Mononuclear cell (primary cell): ENCODE measurements around the gene BPIFA2. TPM values are rescaled to one million over a fixed set of nuclear protein-coding genes. Genes with fewer than 3 reads are reported as not detected.

ENCODE experiments used
- H3K27me3 ChIP-seq: 2 replicates; pipeline ENCODE4 v1.6.0; 2011; ENCODE audit warnings: low read length, control low read depth; ENCODE audit not compliant: insufficient read depth
- H3K4me1 ChIP-seq: 2 replicates; pipeline ENCODE4 v1.5.1; 2011; ENCODE audit warnings: mild to moderate bottlenecking, low read length, control low read depth; ENCODE audit not compliant: insufficient read depth
- H3K4me3 ChIP-seq: 2 replicates; pipeline ENCODE4 v1.5.1; 2011; ENCODE audit warnings: mild to moderate bottlenecking, low read length, moderate library complexity
- H3K9me3 ChIP-seq: 2 replicates; pipeline ENCODE4 v1.5.1; 2011; ENCODE audit warnings: low read depth, mild to moderate bottlenecking, control low read depth, low read length
- total RNA-seq: library from RNA; depleted of rRNA; stranded (reverse); fragments of >200 nt; gene quantifications from one replicate; pipeline ENCODE4 v1.2.3, GENCODE V29; 2012

Gene BPIFA2
- total RNA-seq, 1 donor = not detected

DNA sequence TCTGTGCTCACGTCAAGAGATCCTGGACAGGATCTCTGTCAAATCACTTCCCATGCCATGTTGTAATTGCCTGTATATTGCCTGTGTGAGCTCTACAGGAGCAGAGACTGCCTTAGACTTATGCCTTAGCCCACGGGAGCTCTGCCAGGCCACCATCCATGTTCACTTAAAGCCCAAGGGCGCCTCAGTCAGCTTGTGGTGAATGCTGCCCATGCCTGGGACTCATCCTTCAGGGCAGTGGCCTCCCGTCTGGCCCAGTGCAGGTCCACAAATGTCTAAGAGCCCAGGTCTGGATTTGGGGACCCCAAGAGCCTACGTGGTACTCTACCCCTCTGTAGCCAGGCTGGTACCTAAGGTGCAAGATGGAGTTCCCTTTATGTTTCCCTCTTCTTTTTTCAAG, 22.4 kb upstream of the BPIFA2 start:
- Histone ChIP-seq H3K9me3 (no peaks in the 10 kb centered on the region), H3K4me1 (no peaks in the 10 kb centered on the region), H3K4me3 (no peak overlapping the region), H3K27me3 (peaks cover 8% of the 10 kb centered on the region)

DNA sequence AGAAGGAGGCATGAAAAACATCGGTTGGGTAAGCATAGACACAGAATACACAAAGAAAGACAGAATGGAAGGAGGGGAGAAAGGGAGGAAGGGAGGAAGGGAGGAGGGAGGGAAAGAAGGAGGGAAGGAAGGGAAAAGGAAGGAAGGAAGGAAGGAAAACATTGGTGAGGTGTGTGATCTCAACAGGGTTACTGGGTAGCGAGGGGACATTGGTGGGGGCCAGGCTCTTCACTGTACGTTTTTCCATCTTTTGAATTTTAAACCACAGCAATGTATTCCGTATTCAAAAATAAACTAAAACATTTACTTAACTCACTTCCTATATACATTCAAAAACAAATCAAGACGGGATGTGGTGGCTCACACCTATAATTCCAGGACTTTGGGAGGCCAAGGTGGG, 20.7 kb upstream of the BPIFA2 start:
- Histone ChIP-seq H3K4me1 (no peaks in the 10 kb centered on the region), H3K27me3 (peaks cover 8% of the 10 kb centered on the region), H3K9me3 (no peaks in the 10 kb centered on the region), H3K4me3 (no peak overlapping the region)

DNA sequence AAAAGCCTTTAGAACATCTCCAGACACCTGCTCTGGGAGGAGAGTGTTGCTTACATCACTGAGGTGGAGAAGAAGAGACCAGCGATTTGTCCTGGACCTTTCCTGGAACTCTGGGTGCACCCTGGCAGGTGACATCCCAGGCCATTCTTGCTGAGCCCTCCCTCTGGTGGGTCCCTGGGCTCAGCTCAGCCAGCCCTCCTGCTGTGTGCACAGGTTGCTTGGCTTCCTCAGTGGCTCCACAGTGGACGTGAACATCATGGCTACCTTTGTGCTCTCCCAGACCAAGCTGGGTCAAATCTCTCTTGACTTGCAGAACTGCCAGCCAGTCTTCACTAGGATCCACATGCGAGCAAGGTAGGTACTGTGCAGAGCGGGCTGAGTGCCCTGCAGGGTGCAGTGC, 19.9 kb upstream of the BPIFA2 start:
- peaks cover 8% of the 10 kb centered on the region for H3K27me3 ChIP-seq
- no peaks in the 10 kb centered on the region for H3K9me3 ChIP-seq
- no peaks in the 10 kb centered on the region for H3K4me1 ChIP-seq
- H3K4me3 ChIP-seq = no peak overlapping the region

DNA sequence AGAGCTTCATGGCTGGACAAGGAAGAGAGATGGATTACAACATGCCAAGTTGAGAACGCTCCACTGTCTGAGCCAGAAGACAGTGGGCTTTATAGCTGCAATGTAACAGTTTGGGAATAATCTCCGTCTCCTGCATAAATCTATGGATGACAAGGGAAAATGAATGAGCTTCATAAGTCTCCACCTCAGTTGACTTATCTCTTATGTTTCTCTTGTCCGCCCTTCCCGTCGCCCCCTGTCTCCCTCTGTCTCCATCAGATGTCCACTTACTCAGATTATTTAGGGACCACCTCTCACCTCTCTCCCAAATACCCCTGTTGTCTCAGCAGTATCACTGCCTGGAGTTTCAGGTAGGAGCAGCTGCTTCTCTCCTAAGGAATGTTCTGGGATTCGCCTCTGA, 13.7 kb upstream of the BPIFA2 start:
- no peaks in the 10 kb centered on the region for H3K9me3 ChIP-seq

DNA sequence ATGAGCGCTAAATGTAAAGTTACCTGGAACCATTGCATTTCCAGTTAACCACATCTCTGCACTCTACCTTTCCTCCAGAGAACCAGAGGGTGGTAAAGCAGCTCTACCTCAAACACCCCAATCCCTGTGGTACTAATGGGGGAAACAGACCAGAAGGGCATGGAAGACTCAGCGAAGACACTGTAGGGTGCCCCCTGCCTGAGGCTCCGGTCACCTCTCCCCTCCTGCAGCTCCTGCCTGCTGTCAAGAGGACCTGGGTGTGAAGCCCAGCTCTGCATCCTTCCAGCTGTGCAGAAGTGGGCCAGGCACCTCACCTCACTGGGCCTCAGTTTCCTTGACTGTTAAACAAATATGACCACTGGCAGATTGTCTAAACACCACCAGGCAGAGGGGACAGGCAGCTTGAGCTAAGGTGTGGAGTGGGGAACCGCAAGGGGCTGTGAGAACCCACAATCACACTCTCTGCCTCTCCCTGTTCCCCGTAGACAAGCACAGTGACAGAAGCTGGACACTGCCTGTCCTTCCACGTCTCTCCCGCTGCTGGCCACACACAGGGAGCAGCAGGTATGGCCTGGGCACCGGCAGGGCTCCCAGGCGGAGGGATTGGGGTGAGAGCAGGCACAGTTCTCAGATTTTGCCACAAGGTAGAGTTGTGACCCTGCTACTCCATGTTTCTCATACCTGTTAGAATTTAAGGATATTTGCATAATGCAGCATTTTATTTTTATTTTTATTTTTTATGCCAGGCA, 9.1 kb upstream of the BPIFA2 start:
- no peaks in the 10 kb centered on the region for H3K27me3 ChIP-seq

More for the DNA sequence above, 13.7 kb upstream of the BPIFA2 start:
- Histone ChIP-seq H3K4me1 (no peaks in the 10 kb centered on the region), H3K4me3 (no peak overlapping the region), H3K27me3 (no peaks in the 10 kb centered on the region)

DNA sequence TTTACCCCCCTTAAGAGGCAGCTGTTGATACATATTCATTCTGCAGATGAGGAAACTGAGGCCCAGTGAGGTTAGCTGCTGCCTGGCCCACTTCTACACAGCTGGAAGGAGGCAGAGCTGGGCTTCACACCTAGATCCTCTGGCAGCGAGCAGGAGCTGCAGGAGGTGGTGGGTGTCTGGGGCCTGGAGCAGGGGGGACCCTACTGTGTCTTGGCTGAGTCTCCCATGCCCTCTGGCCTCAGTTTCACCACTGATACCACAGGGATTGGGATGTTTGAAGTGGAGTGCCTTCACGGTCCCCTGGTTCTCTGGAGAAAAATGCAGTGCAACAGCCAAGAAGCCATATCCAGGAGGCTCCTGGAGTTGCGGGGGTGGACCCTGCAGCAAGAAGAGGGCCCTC, 8.2 kb upstream of the BPIFA2 start:
- Histone ChIP-seq H3K27me3 (no peaks in the 10 kb centered on the region), H3K4me3 (no peak overlapping the region), H3K9me3 (no peaks in the 10 kb centered on the region), H3K4me1 (no peaks in the 10 kb centered on the region)

More for the DNA sequence above, 9.1 kb upstream of the BPIFA2 start:
- no peak overlapping the region for H3K4me3 ChIP-seq
- no peaks in the 10 kb centered on the region for H3K9me3 ChIP-seq
- H3K4me1 ChIP-seq = no peaks in the 10 kb centered on the region

DNA sequence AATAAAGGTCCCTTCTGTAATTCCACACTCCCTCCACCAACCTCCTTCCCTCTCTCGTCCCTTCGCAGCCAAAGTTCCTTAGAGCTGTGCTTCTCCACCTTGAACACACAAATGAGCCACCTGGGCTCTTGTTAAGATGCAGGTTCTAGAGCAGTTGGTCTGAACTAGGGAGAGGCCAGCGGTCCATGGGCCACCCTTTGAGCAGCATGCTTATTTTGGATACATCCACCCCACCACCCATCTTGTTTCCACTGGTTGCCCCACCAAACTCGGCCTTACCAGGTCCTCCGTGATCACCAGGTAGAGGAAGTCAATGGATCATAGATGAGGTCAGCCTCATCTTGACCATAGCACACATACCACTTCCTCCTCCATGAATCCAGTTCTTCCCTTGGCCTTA, 7.3 kb upstream of the BPIFA2 start:
- H3K9me3 ChIP-seq = no peaks in the 10 kb centered on the region
- no peaks in the 10 kb centered on the region for H3K27me3 ChIP-seq
- no peaks in the 10 kb centered on the region for H3K4me1 ChIP-seq
- no peak overlapping the region for H3K4me3 ChIP-seq

DNA sequence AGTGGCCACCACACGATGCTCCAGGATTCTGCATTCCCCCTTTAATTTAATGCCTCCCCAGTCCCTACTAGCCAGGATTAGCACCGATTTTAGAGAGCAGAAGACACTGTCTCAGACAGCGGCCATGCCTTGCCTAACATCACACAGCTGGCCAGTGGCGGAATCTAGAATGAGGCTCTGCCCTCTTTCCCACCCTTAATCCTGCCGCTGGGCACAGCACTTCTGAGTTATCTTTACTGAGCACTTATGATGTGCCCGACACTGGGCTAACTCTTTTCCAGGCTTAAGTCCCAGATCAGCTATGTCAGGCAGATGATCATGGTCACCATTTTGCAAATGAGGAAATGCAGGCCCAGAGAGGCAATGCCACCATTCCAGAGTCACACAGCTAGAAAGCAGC, 5.6 kb upstream of the BPIFA2 start:
- no peaks in the 10 kb centered on the region for H3K27me3 ChIP-seq
- H3K9me3 ChIP-seq = no peaks in the 10 kb centered on the region
- no peaks in the 10 kb centered on the region for H3K4me1 ChIP-seq
- no peak overlapping the region for H3K4me3 ChIP-seq

DNA sequence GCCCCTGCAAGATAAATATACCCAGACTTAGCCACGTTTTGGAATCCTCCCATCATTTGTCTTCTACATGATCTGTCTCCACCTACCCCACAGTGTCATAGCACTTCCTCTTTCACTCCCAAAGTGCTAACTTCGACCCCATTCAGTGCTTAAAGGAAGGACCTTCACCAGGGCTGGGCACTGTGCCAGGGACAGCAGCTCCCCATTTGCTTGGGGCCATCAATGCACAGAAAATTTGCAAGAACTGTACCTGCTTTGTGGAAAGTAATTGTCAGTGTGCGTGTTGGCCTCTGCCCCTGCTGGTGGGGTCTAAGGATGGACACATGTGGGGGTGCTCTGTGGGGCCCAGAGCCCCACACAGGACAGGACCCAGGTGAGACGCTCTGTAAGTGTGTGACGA, 5.2 kb upstream of the BPIFA2 start:
- Histone ChIP-seq H3K9me3 (no peaks in the 10 kb centered on the region), H3K27me3 (no peaks in the 10 kb centered on the region), H3K4me1 (no peaks in the 10 kb centered on the region), H3K4me3 (no peak overlapping the region)

DNA sequence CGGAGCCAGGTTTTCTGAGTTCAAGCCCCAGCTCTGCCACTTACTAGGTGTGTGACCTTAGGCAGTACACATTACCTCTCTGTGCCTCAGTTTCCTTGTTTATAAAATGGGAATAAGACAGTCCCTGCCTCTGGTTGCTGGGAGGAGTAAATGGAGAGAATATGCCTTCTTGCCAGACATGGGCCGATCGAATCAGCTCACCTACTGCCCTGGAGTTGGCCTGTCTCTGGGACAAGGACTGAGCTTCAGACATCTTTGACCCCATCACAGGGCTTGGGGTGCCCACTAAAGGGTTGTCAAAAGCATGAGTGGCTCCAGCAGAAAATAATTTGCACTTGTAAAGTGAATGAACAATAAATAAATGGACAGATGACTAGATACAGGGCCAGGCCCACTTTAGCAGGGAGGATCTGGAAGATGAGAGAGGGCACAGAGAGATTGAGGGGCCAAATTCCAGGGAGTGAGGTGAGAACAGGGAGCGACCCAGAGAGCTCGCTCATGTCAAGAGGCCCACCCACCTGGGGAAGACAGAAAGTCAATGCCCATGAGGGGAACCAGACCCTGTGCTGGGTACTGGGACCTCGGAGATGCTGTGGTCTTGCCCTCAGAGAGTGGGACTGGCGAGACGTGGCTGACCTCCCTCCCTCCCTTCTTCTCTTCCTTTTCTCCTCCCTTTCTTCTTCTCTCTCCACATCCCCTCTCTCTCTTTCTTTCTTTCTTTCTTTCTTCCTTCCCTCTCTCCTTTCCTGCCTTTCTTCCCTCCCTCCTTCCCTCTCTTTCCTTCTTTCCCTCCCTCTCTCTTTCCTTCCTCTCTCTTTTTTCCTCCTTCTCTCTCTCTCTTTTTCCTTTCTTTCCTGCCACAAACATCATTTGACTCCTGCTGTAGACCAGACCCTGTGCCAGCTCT, 3.9 kb upstream of the BPIFA2 start:
- Histone ChIP-seq H3K4me3 (no peak overlapping the region), H3K4me1 (no peaks in the 10 kb centered on the region), H3K27me3 (no peaks in the 10 kb centered on the region), H3K9me3 (peaks cover 4% of the 10 kb centered on the region)

DNA sequence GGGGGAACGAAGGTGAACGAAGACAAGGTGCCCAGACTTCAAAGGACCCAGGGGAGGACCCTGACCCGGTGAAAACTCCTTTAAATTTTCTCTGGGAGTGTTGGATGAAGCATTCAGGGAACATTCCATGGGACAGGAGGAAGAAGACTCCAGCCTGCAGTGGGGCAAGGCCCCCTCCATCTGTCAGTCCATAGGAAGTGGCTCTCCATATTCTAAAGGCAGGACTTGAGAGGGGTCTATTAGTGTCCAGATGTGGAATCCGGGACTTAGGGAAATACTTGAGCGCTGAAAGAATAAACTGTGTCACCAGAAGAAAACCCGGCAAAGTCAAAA, 3.2 kb upstream of the BPIFA2 start:
- peaks cover 8% of the 10 kb centered on the region for H3K9me3 ChIP-seq
- no peaks in the 10 kb centered on the region for H3K4me1 ChIP-seq
- no peaks in the 10 kb centered on the region for H3K27me3 ChIP-seq
- no peak overlapping the region for H3K4me3 ChIP-seq

DNA sequence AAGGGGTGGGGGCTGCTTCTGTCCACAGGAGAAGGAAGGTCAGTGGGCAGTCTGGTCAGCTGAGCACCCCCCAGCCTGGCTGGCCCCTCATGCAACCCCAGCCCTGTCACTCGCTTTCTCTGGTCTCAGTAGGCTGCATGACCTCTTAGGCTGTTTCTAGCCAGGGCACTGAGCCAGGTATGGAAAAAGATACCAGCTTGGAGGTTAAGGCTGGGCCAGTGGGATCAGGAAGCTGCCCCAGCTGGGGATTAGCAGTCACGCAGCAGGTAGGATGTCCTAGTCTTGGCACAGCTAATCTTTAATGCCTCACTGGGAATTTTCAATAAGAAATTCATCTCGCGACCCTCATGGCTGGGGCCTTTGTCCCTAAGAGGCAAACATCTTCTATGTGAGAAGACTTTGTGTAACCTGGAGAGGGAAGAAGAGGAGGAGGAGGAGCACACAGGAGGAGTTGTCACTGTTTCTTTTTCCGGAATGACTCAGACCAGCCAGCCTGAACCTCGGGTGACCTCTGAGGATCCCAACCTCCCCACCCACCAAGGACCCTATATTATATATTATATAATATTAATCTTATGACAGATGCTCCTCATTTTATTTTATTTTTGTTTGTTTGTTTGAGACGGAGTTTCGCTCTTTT, 2.4 kb upstream of the BPIFA2 start:
- Histone ChIP-seq H3K4me1 (no peaks in the 10 kb centered on the region), H3K27me3 (no peaks in the 10 kb centered on the region), H3K4me3 (no peak overlapping the region), H3K9me3 (peaks cover 8% of the 10 kb centered on the region)

DNA sequence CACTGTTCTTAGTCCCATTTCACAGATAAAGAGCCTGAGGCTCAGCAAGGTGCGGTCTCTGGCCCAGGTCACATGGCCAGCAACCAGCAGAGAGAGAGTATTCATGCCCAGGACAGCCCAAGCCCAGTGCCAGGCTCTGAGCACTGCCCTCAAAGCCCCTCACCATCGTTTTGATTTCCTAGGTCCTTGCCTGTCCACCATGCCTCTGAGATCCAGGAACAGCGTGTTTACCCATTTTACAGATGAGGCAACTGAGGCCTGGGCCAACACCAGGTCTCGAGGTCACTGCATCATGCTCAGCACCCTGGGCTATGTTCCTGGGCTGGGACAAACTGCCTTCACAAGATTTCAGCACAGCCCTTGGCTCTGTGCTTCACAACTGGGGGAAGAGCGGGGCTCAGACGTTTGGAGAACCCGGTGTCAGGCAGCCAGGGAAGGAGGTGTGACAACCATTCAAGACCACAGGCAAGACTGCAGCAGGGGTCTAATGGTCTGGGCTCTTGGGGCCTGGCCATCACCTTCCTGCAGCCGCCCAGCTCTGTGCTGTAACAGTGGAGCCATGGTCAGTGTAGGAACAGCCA, 1.3 kb upstream of the BPIFA2 start:
- Histone ChIP-seq H3K27me3 (no peaks in the 10 kb centered on the region), H3K4me1 (no peaks in the 10 kb centered on the region), H3K4me3 (no peak overlapping the region)

DNA sequence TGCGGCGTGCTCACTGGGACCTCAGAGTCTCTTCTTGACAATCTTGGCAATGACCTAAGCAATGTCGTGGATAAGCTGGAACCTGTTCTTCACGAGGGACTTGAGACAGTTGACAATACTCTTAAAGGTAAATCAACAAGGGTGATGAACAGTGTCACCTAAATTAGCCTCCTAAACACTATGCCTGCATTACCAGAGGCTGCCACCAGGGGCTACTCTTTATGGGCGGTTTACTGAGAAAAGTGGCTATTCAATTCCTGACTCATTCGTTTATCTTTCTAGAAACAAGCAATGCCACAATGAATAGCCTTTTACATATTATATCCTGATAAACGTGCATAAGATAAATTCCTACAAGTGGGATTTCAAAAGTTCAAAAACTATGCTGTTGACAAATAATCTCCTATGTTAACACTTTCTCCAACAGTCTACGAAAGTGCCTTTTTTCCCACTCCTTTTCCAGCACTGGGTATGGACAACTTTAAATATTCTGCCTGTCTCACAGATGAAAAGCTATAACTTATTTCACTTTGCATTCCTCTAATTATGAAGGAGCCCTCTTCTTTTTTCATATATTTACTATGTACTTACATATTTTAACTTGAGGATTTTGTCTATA, 1.3 kb downstream of the BPIFA2 start:
- Histone ChIP-seq H3K9me3 (peaks cover 8% of the 10 kb centered on the region), H3K4me3 (no peak overlapping the region), H3K27me3 (no peaks in the 10 kb centered on the region), H3K4me1 (no peaks in the 10 kb centered on the region)

More for the DNA sequence above, 1.3 kb upstream of the BPIFA2 start:
- peaks cover 8% of the 10 kb centered on the region for H3K9me3 ChIP-seq

DNA sequence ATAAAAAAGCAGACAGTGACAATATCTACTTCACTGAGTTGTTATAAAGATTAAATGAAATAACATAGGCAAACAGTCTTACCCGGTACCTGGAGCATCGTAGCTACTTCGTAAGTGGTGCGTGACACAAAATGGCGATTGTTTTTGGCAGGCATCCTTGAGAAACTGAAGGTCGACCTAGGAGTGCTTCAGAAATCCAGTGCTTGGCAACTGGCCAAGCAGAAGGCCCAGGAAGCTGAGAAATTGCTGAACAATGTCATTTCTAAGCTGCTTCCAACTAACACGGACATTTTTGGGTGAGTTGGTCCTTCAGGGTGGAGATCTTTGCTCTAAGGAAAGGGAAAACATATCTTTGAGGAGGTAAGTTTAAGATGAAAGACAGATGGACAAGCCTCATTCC, 4.8 kb downstream of the BPIFA2 start:
- Histone ChIP-seq H3K9me3 (peaks cover 8% of the 10 kb centered on the region), H3K27me3 (no peaks in the 10 kb centered on the region), H3K4me3 (no peak overlapping the region), H3K4me1 (no peaks in the 10 kb centered on the region)
